ENCODE results near the gene SCN5A.

DNA sequence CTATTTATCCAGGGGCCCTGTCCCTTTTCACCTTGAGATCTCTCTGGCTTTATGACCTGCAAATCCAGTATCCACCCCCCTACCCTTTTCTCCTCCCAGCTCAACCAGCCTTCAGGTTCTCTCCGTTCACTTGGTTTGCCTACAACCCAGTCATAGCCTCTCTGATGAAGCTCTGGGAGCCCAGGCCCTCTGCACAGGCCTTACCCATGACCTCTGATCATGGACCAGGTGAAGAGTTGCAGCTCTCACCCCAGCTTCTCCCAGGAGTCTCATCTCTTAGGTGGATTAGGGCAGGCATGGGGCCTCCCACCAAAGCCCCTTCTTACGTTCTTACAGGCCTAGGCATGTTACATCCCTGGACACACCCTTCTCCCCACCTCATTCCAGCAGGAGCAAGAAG, 93.6 kb downstream of the SCN5A start:
- TF ChIP-seq EZH2 (IDR thresholded peaks at IDR 0.05; ENCODE audit: insufficient read depth, poor library complexity, severe bottlenecking) (no peak), EZH2phosphoT487 (IDR thresholded peaks at IDR 0.05; ENCODE audit: insufficient read depth, low read depth) (no peak)

Measured in GM23248 (cell line).